ENCODE measurements around the gene PAAF1. TPM values are rescaled to one million over a fixed set of nuclear protein-coding genes. Genes with fewer than 3 reads are reported as not detected.
"Not testable (repeated sequence)": the region's sequence is repeated elsewhere in the genome, so short reads cannot be mapped to it uniquely, and the experiment has no call there.

The PAAF1 gene
- total and polyA plus RNA-seq, 2 experiments from 2014 or later: 6.7 to 24.1 TPM

GRCh38 chr11:73872749-73873357, 3.9 kb upstream of the PAAF1 start:
- Histone ChIP-seq H3K4me2 (ENCODE audit: unreplicated experiment) (no peak overlapping the region), H3K9me2 (ENCODE audit: insufficient read depth) (no peaks in the 10 kb centered on the region), H3K4me3 (no peak overlapping the region), H3K27me3 (replicated peaks; ENCODE audit: insufficient read depth) (no peaks in the 10 kb centered on the region), H3K4me1 (ENCODE audit: insufficient read depth) (peaks cover 8% of the 10 kb centered on the region), H4K20me1 (ENCODE audit: insufficient read depth) (no peaks in the 10 kb centered on the region), H3K9me3 (ENCODE audit: low read depth) (no peaks in the 10 kb centered on the region), H3K36me3 (ENCODE audit: low read depth) (peaks cover 9% of the 10 kb centered on the region; the same call in 1 of the 2 replicates), H3K27ac (no peak overlapping the region), H3K9ac (no peak overlapping the region), H3F3A (ENCODE audit: insufficient read depth) (peaks cover 31% of the 10 kb centered on the region), H2AFZ (no peak overlapping the region), H3K79me2 (ENCODE audit: insufficient read depth) (peaks cover 46% of the 10 kb centered on the region)
- in situ Hi-C loops (cut with MboI): no loop called here
- 92 to 95% methylated on average over 9 of the region's 9 CpGs for WGBS, 2 experiments (ENCODE audit: low coverage in 1 of 2, low lambda C conversion rate in 2 of 2, missing lambda C conversion rate in 2 of 2)
- no peak for DNase-seq
- no peak for TF ChIP-seq EZH2phosphoT487 (IDR thresholded peaks at IDR 0.05; ENCODE audit: insufficient read depth, low read depth)
- no peak for TF ChIP-seq EZH2 (IDR thresholded peaks at IDR 0.05; ENCODE audit: insufficient read depth, poor library complexity, severe bottlenecking)

GRCh38 chr11:73875380-73875779, 1.4 kb upstream of the PAAF1 start:
- Histone ChIP-seq H4K20me1 (ENCODE audit: insufficient read depth) (no peaks in the 10 kb centered on the region), H3K9me3 (ENCODE audit: low read depth) (no peaks in the 10 kb centered on the region), H3K9ac (peak overlapping the region; percentile 91), H3K36me3 (ENCODE audit: low read depth) (peaks cover 9% of the 10 kb centered on the region; the same call in 1 of the 2 replicates), H3F3A (ENCODE audit: insufficient read depth) (peaks cover 10% of the 10 kb centered on the region; the same call in 1 of the 2 replicates), H3K27ac (peak overlapping the region; percentile 81; the same call in 1 of the 2 replicates), H3K27me3 (replicated peaks; ENCODE audit: insufficient read depth) (no peaks in the 10 kb centered on the region), H3K4me2 (ENCODE audit: unreplicated experiment) (peak overlapping the region; percentile 94), H3K79me2 (ENCODE audit: insufficient read depth) (peaks cover 62% of the 10 kb centered on the region), H3K9me2 (ENCODE audit: insufficient read depth) (no peaks in the 10 kb centered on the region), H2AFZ (no peak overlapping the region), H3K4me1 (ENCODE audit: insufficient read depth) (peaks cover 8% of the 10 kb centered on the region), H3K4me3 (peak overlapping the region; percentile 98)
- TF ChIP-seq EZH2 (IDR thresholded peaks at IDR 0.05; ENCODE audit: insufficient read depth, poor library complexity, severe bottlenecking) (no peak), EZH2phosphoT487 (IDR thresholded peaks at IDR 0.05; ENCODE audit: insufficient read depth, low read depth) (no peak)
- WGBS, 2 experiments (ENCODE audit: low coverage in 1 of 2, low lambda C conversion rate in 2 of 2, missing lambda C conversion rate in 2 of 2): 42 to 63% methylated on average over 1 of the region's 1 CpG
- in situ Hi-C loops (cut with MboI): no loop called here
- no peak for DNase-seq

- DNase-seq: peak; percentile 35
- H3K27me3 ChIP-seq (replicated peaks; ENCODE audit: insufficient read depth): no peaks in the 10 kb centered on the region
- no peaks in the 10 kb centered on the region for H3K9me3 ChIP-seq (ENCODE audit: low read depth)
- peak overlapping the region; percentile 91 for H3K9ac ChIP-seq
- 0 out of 2 replicates have a peak, but pooled peaks cover 6% of the 10 kb centered on the region for H3F3A ChIP-seq (ENCODE audit: insufficient read depth)
- H3K4me1 ChIP-seq (ENCODE audit: insufficient read depth): peaks cover 8% of the 10 kb centered on the region
- peaks cover 9% of the 10 kb centered on the region; the same call in 1 of the 2 replicates for H3K36me3 ChIP-seq (ENCODE audit: low read depth)
- 25 to 29% methylated on average over 8 of the region's 8 CpGs for WGBS, 2 experiments (ENCODE audit: low coverage in 1 of 2, low lambda C conversion rate in 2 of 2, missing lambda C conversion rate in 2 of 2)
- peak overlapping the region; percentile 91 for H2AFZ ChIP-seq
- no peaks in the 10 kb centered on the region for H4K20me1 ChIP-seq (ENCODE audit: insufficient read depth)
- in situ Hi-C loops (cut with MboI): no loop called here
- peak overlapping the region; percentile 81 for H3K27ac ChIP-seq
- no peaks in the 10 kb centered on the region for H3K9me2 ChIP-seq (ENCODE audit: insufficient read depth)
- H3K79me2 ChIP-seq (ENCODE audit: insufficient read depth): peaks cover 62% of the 10 kb centered on the region
- H3K4me2 ChIP-seq (ENCODE audit: unreplicated experiment): peak overlapping the region; percentile 94
- no peak for TF ChIP-seq EZH2phosphoT487 (IDR thresholded peaks at IDR 0.05; ENCODE audit: insufficient read depth, low read depth)
- no peak for TF ChIP-seq EZH2 (IDR thresholded peaks at IDR 0.05; ENCODE audit: insufficient read depth, poor library complexity, severe bottlenecking)
- peak overlapping the region; percentile 98 for H3K4me3 ChIP-seq
These were observed 959 bp upstream of the PAAF1 start for GRCh38 chr11:73875840-73876239.

- Histone ChIP-seq H3K4me3 (no peak overlapping the region), H3K79me2 (ENCODE audit: insufficient read depth) (peaks cover 53% of the 10 kb centered on the region), H3K9me3 (ENCODE audit: low read depth) (no peaks in the 10 kb centered on the region), H3F3A (ENCODE audit: insufficient read depth) (no peaks in the 10 kb centered on the region), H3K9me2 (ENCODE audit: insufficient read depth) (no peaks in the 10 kb centered on the region), H3K27me3 (replicated peaks; ENCODE audit: insufficient read depth) (no peaks in the 10 kb centered on the region), H3K4me1 (ENCODE audit: insufficient read depth) (peaks cover 8% of the 10 kb centered on the region), H4K20me1 (ENCODE audit: insufficient read depth) (no peaks in the 10 kb centered on the region), H2AFZ (no peak overlapping the region), H3K9ac (no peak overlapping the region), H3K36me3 (ENCODE audit: low read depth) (no peaks in the 10 kb centered on the region), H3K27ac (no peak overlapping the region), H3K4me2 (ENCODE audit: unreplicated experiment) (no peak overlapping the region)
- TF ChIP-seq EZH2 (IDR thresholded peaks at IDR 0.05; ENCODE audit: insufficient read depth, poor library complexity, severe bottlenecking): no peak
- TF ChIP-seq EZH2phosphoT487 (IDR thresholded peaks at IDR 0.05; ENCODE audit: insufficient read depth, low read depth): no peak
- WGBS, 2 experiments (ENCODE audit: low coverage in 1 of 2, low lambda C conversion rate in 2 of 2, missing lambda C conversion rate in 2 of 2): 52 to 60% methylated on average over 1 of the region's 1 CpG
- in situ Hi-C loops (cut with MboI): no loop called here
- no peak for DNase-seq
These were observed 2.0 kb downstream of the PAAF1 start for GRCh38 chr11:73878771-73879170.

- H2AFZ ChIP-seq; in situ Hi-C loops (cut with MboI); H3K27me3 ChIP-seq (replicated peaks; ENCODE audit: insufficient read depth); H3K9me2 ChIP-seq (ENCODE audit: insufficient read depth); H3F3A ChIP-seq (ENCODE audit: insufficient read depth); H4K20me1 ChIP-seq (ENCODE audit: insufficient read depth); H3K27ac ChIP-seq; H3K4me2 ChIP-seq (ENCODE audit: unreplicated experiment); H3K4me1 ChIP-seq (ENCODE audit: insufficient read depth); H3K9ac ChIP-seq; H3K9me3 ChIP-seq (ENCODE audit: low read depth); H3K36me3 ChIP-seq (ENCODE audit: low read depth); H3K4me3 ChIP-seq: not testable (repeated sequence)
- peak; percentile 62 for DNase-seq
- peaks cover 36% of the 10 kb centered on the region for H3K79me2 ChIP-seq (ENCODE audit: insufficient read depth)
- 47 to 50% methylated on average over 9 to 10 of the region's 10 CpGs for WGBS, 2 experiments (ENCODE audit: low coverage in 1 of 2, low lambda C conversion rate in 2 of 2, missing lambda C conversion rate in 2 of 2)
These were observed 3.6 kb downstream of the PAAF1 start for GRCh38 chr11:73880449-73880848.
